Ishikawa (cell line): ENCODE results near the gene TAF15.

Experiments used
- FOXM1 ChIP-seq: IDR thresholded peaks from 2 replicates; pipeline ENCODE4 v1.6.1; 2012; ENCODE audit warnings: low read depth, borderline replicate concordance
- RAD21 ChIP-seq: IDR thresholded peaks from 2 replicates; pipeline ENCODE4 v1.6.1; 2012; ENCODE audit warnings: low read depth
- TCF12 ChIP-seq: IDR thresholded peaks from 2 replicates; pipeline ENCODE4 v1.6.1; 2012; ENCODE audit warnings: low read depth
- USF1 ChIP-seq: IDR thresholded peaks from 2 replicates; pipeline ENCODE4 v1.6.1; 2012

TAF15 gene

GRCh38 chr17:35895636-35896587 lies 86.6 kb downstream of the TAF15 start:
- TF ChIP-seq TCF12 = no peak
- TF ChIP-seq USF1 = no peak
- no peak for TF ChIP-seq FOXM1
- no peak for TF ChIP-seq RAD21
